GM12878 (cell line): ENCODE results near the gene AXL. TPM values are rescaled to one million over a fixed set of nuclear protein-coding genes. Genes with fewer than 3 reads are reported as not detected.

Experiments used
- ATAC-seq: fragments of 200-7000 bp; cut with Tn5 transposase; 3 replicates; pipeline ENCODE4 v1.9.1; 2020; ENCODE audit warnings: mild to moderate bottlenecking, moderate library complexity
- BruUV-seq: library from RNA; stranded (reverse); fragments of 400-500 nt; replicated peaks from 2 replicates; lab custom pipeline; 2021; lab: Mats Ljungman, UMichigan
- CTCF ChIA-PET: fragments of 300-600 bp; sonication (Branson Sonifier 250); formaldehyde crosslinking; extraction: SDS; loops from one replicate; lab custom pipeline; 2021; ENCODE audit warnings: inconsistent platforms; lab: Yijun Ruan, JAX
- POLR2A ChIA-PET: fragments of 350-600 bp; formaldehyde crosslinking; extraction: SDS; loops from one replicate; lab custom pipeline; 2021; ENCODE audit warnings: inconsistent platforms; lab: Charles Lee
- RAD21 ChIA-PET: fragments of 300-600 bp; sonication (Branson Sonifier 250); formaldehyde crosslinking; loops from one replicate; lab custom pipeline; 2023; ENCODE audit warnings: antibody characterized with exemption; ENCODE audit not compliant: unreplicated experiment; lab: Charles Lee
- SMC1A ChIA-PET: fragments of 300-600 bp; sonication (Branson Sonifier 250); formaldehyde crosslinking; loops from one replicate; lab custom pipeline; 2023; ENCODE audit not compliant: unreplicated experiment, uncharacterized antibody; lab: Charles Lee
- DNase-seq: peaks from one replicate; pipeline ENCODE4 v3.0.0-alpha.2; 2011; ENCODE audit warnings: low read depth, low spot score
- FAIRE-seq: peaks from 3 replicates; lab custom pipeline; 2011; peaks lifted over from hg19 to GRCh38; lab: Jason Lieb, UNC
- H2AFZ ChIP-seq: 2 replicates; pipeline ENCODE4 v1.6.0; 2011; ENCODE audit warnings: low read depth, low read length, control low read depth; ENCODE audit not compliant: control insufficient read depth
- H3K27ac ChIP-seq: 2 replicates; pipeline ENCODE4 v1.5.1; 2011; ENCODE audit warnings: control low read depth; ENCODE audit not compliant: control insufficient read depth, insufficient read depth
- H3K27me3 ChIP-seq, 2 experiments: replicated peaks in 1 of 2; 2 replicates each; pipeline versions ENCODE4 v1.6.0 to v1.6.1; 2011; ENCODE audit warnings: low read length in 1 of 2; ENCODE audit not compliant: control insufficient read depth in 2 of 2, insufficient read depth in 2 of 2
- H3K36me3 ChIP-seq, 2 experiments: 2 replicates each; pipeline ENCODE4 v1.5.1; 2011; ENCODE audit warnings: low read length in 1 of 2; ENCODE audit not compliant: control insufficient read depth in 2 of 2, insufficient read depth in 2 of 2
- H3K4me1 ChIP-seq: 2 replicates; pipeline ENCODE4 v1.6.1; 2011; ENCODE audit warnings: mild to moderate bottlenecking, low read length, moderate library complexity, mixed read lengths; ENCODE audit not compliant: control insufficient read depth, insufficient read depth
- H3K4me2 ChIP-seq: 2 replicates; pipeline ENCODE4 v1.6.0; 2011; ENCODE audit warnings: control low read depth; ENCODE audit not compliant: control insufficient read depth, insufficient read depth
- H3K4me3 ChIP-seq: fragments of 200-600 bp; sonication (generic); 2 replicates; pipeline ENCODE4 v1.5.1; 2016
- H3K79me2 ChIP-seq: 2 replicates; pipeline ENCODE4 v1.6.0; 2011; ENCODE audit warnings: low read length; ENCODE audit not compliant: control insufficient read depth, insufficient read depth
- H3K9ac ChIP-seq: 2 replicates; pipeline ENCODE4 v1.8.0; 2011; ENCODE audit warnings: low read length, control low read depth, mixed read lengths; ENCODE audit not compliant: control insufficient read depth, insufficient read depth
- H3K9me3 ChIP-seq: replicated peaks from 3 replicates; pipeline ENCODE4 v1.5.1; 2011; ENCODE audit warnings: mild to moderate bottlenecking, low read length; ENCODE audit not compliant: control insufficient read depth, insufficient read depth
- H4K20me1 ChIP-seq: 2 replicates; pipeline ENCODE4 v1.6.0; 2011; ENCODE audit not compliant: control insufficient read depth, insufficient read depth
- BACH1 ChIP-seq: fragments of 450-650 bp; IDR thresholded peaks from 2 replicates; pipeline ENCODE4 v1.6.1; 2017; ENCODE audit warnings: mild to moderate bottlenecking, borderline replicate concordance
- CEBPB ChIP-seq, 2 experiments: fragments of 150-350 bp in 1 of 2; IDR thresholded peaks; 2 replicates each; pipeline ENCODE4 v1.6.1; 2012 to 2014; ENCODE audit warnings: low read depth in 2 of 2, low read length in 2 of 2, borderline replicate concordance in 1 of 2, inconsistent platforms in 1 of 2
- CHD2 ChIP-seq: IDR thresholded peaks from 2 replicates; pipeline ENCODE4 v1.6.1; 2011; ENCODE audit warnings: low read depth, low read length, improper control_type of control experiment, borderline replicate concordance
- EP300 ChIP-seq, 2 experiments: fragments of 150-350 bp in 1 of 2; IDR thresholded peaks; 2 replicates each; pipeline ENCODE4 v1.6.1; 2011 to 2012; ENCODE audit warnings: low read depth in 2 of 2, low read length in 2 of 2, borderline replicate concordance in 1 of 2, improper control_type of control experiment in 1 of 2, inconsistent platforms in 1 of 2; ENCODE audit not compliant: control insufficient read depth in 1 of 2
- HDGF ChIP-seq: fragments of 450-650 bp; IDR thresholded peaks from 2 replicates; pipeline ENCODE4 v1.6.1; 2016; ENCODE audit warnings: antibody characterized with exemption
- HSF1 ChIP-seq: fragments of 150-350 bp; IDR thresholded peaks from 2 replicates; pipeline ENCODE4 v1.6.1; 2014; ENCODE audit warnings: mild to moderate bottlenecking, low read depth, low read length
- MLLT1 ChIP-seq: fragments of 450-650 bp; IDR thresholded peaks from 2 replicates; pipeline ENCODE4 v1.6.1; 2016; ENCODE audit warnings: mild to moderate bottlenecking
- MYB ChIP-seq: fragments of 150-350 bp; IDR thresholded peaks from 2 replicates; pipeline ENCODE4 v1.6.1; 2014; ENCODE audit warnings: mild to moderate bottlenecking, low read depth, low read length, borderline replicate concordance
- PAX8 ChIP-seq: fragments of 450-650 bp; IDR thresholded peaks from 2 replicates; pipeline ENCODE4 v1.6.1; 2017; ENCODE audit warnings: mild to moderate bottlenecking, moderate library complexity
- RELA ChIP-seq: fragments of 450-650 bp; IDR thresholded peaks from 2 replicates; pipeline ENCODE4 v1.8.0; 2014; ENCODE audit warnings: borderline replicate concordance; ENCODE audit not compliant: partially characterized antibody
- RFX5 ChIP-seq: IDR thresholded peaks from 2 replicates; pipeline ENCODE4 v1.6.1; 2011; ENCODE audit warnings: low read depth, low read length, improper control_type of control experiment
- SIN3A ChIP-seq: IDR thresholded peaks from 2 replicates; pipeline ENCODE4 v1.6.1; 2012; ENCODE audit warnings: low read depth, low read length, improper control_type of control experiment
- SMAD1 ChIP-seq: fragments of 450-650 bp; IDR thresholded peaks from 2 replicates; pipeline ENCODE4 v1.6.1; 2018; ENCODE audit warnings: mild to moderate bottlenecking, low read depth; ENCODE audit not compliant: partially characterized antibody
- SMARCA5 ChIP-seq: fragments of 450-650 bp; IDR thresholded peaks from 2 replicates; pipeline ENCODE4 v1.6.1; 2017; ENCODE audit warnings: mild to moderate bottlenecking
- TCF12 ChIP-seq: IDR thresholded peaks from 2 replicates; pipeline ENCODE4 v1.6.1; 2011; ENCODE audit warnings: low read depth, mild to moderate bottlenecking, low read length
- WRNIP1 ChIP-seq: IDR thresholded peaks from 2 replicates; pipeline ENCODE4 v1.6.1; 2011; ENCODE audit warnings: low read depth, low read length, improper control_type of control experiment, borderline replicate concordance
- ZNF24 ChIP-seq: fragments of 450-650 bp; IDR thresholded peaks from 2 replicates; pipeline ENCODE4 v1.6.1; 2017; ENCODE audit warnings: antibody characterized with exemption, mild to moderate bottlenecking
- WGBS: methylation state at CpG from one replicate; pipeline ENCODE4 v1.1.6; 2016; ENCODE audit warnings: low lambda C conversion rate; ENCODE audit not compliant: insufficient replicate concordance, insufficient coverage; ENCODE audit errors: missing lambda C conversion rate; 5-methylcytosine and 5-hydroxymethylcytosine counted together
- in situ Hi-C: fragments of 300-500 bp; cut with MboI; formaldehyde crosslinking; loops from 9 replicates; pipeline ENCODE4 v1.14.3; 2018; ENCODE audit warnings: mixed read lengths
- intact Hi-C: fragments of 100-400 bp; cut with micrococcal nuclease; formaldehyde crosslinking; loops from one replicate; pipeline ENCODE4 v1.14.2; 2022; ENCODE audit not compliant: unreplicated experiment
- polyA plus RNA-seq, 11 experiments: library from polyadenylated mRNA; depleted of rRNA in 4 of 11; unstranded in 6 of 11; stranded (reverse) in 5 of 11; fragments of >200 nt; fragmentation: Nextera tagmentation in 4 of 11; fragmentation: Illumina TruSeq in 1 of 11; extraction: Ambion mirVana in 4 of 11; extraction: Trizol in 1 of 11; gene quantifications; 1 replicate in 1 of 11; 2 replicates in 10 of 11; pipeline versions ENCODE4 v1.2.1 to v1.2.3, GENCODE V29; 2011 to 2016; ENCODE audit warnings: inconsistent platforms in 2 of 11, missing spikeins in 2 of 11, low read depth in 1 of 11
- total RNA-seq, 4 experiments: library from RNA; depleted of rRNA in 3 of 4; stranded (reverse); fragments of >200 nt in 3 of 4; fragmentation: Illumina TruSeq in 1 of 4; extraction: Trizol in 1 of 4; gene quantifications; 2 replicates each; pipeline versions ENCODE4 v1.2.1 to v1.2.3, GENCODE V29; 2013 to 2021
- TF ChIP-seq, protein P1 (sequence below): fragments of 450-650 bp; IDR thresholded peaks from 2 replicates; pipeline ENCODE4 v1.6.1; 2017; ENCODE audit warnings: mild to moderate bottlenecking

AXL gene
- total and polyA plus RNA-seq, 10 of the 15 experiments (the other 5 are each of a cell fraction or from before 2014, with no cell fraction given): under 0.01 to 0.33 (median 0.07) TPM; not detected in 4

- Histone ChIP-seq H3K9ac (no peak overlapping the region), H3K27me3 (peaks cover 2 to 15% of the 10 kb centered on the region in 2 experiments; a peak in 3 of 4 replicates), H3K9me3 (no peaks in the 10 kb centered on the region), H3K79me2 (no peaks in the 10 kb centered on the region), H3K36me3 (no peaks in the 10 kb centered on the region), H3K4me1 (no peaks in the 10 kb centered on the region), H3K4me3 (no peak overlapping the region)
- DNase-seq (no peak), FAIRE-seq (no peak)
- BruUV-seq: no TSS peak
- intact Hi-C loops: no loop called here
- ChIA-PET RAD21 (no interaction called here), CTCF (no interaction called here)
- TF ChIP-seq HSF1 (no peak), SIN3A (no peak), HDGF (no peak), PAX8 (no peak), EP300 (IDR thresholded peaks at IDR 0.05; ENCODE audit: borderline replicate concordance in 1 of 2, control insufficient read depth in 1 of 2, low read depth in 2 of 2, low read length in 2 of 2) (no peak), RELA (no peak), WRNIP1 (no peak), SMARCA5 (no peak), MYB (no peak), BACH1 (no peak), CHD2 (no peak), ZNF24 (no peak), SMAD1 (no peak), TCF12 (no peak), CEBPB (IDR thresholded peaks at IDR 0.05; ENCODE audit: borderline replicate concordance in 1 of 2, low read depth in 2 of 2, low read length in 2 of 2) (no peak), RFX5 (no peak), MLLT1 (no peak)
- TF ChIP-seq, protein P1, sequence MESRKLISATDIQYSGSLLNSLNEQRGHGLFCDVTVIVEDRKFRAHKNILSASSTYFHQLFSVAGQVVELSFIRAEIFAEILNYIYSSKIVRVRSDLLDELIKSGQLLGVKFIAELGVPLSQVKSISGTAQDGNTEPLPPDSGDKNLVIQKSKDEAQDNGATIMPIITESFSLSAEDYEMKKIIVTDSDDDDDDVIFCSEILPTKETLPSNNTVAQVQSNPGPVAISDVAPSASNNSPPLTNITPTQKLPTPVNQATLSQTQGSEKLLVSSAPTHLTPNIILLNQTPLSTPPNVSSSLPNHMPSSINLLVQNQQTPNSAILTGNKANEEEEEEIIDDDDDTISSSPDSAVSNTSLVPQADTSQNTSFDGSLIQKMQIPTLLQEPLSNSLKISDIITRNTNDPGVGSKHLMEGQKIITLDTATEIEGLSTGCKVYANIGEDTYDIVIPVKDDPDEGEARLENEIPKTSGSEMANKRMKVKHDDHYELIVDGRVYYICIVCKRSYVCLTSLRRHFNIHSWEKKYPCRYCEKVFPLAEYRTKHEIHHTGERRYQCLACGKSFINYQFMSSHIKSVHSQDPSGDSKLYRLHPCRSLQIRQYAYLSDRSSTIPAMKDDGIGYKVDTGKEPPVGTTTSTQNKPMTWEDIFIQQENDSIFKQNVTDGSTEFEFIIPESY: no peak
- TF ChIP-seq, all 136 proteins: peak for 0
- H2AFZ ChIP-seq: no peak overlapping the region
- SMC1A ChIA-PET: no interaction called here
- H4K20me1 ChIP-seq: no peaks in the 10 kb centered on the region
- POLR2A ChIA-PET: interaction anchor here (0.6 kb wide), 1 partner anchor 140 kb away, joined by 5 read pairs; no protein-coding TSS in a partner anchor
- in situ Hi-C loops: no loop called here
- H3K4me2 ChIP-seq: no peak overlapping the region
- no peak overlapping the region for H3K27ac ChIP-seq
- WGBS: 50% methylated on average over 8 of the region's 8 CpGs
- ATAC-seq: no peak
These were observed 29.5 kb upstream of the AXL start for GRCh38 chr19:41189425-41190065.
